ENCODE data around the gene ABCD1.

GRCh38 chrX:153709726-153710674 is 14.7 kb upstream of the ABCD1 start:
- no peak for TF ChIP-seq PBX3 (IDR thresholded peaks at IDR 0.05)
- no peak for TF ChIP-seq CTCF (IDR thresholded peaks at IDR 0.05)
- no peak for TF ChIP-seq KDM1A (IDR thresholded peaks at IDR 0.05; ENCODE audit: low read depth)
- TF ChIP-seq FOSL2 (IDR thresholded peaks at IDR 0.05): no peak
- no peak for TF ChIP-seq FOSL2 (CRISPR knock-in tag; IDR thresholded peaks at IDR 0.05)
- no peak for TF ChIP-seq POLR2AphosphoS2 (conservative IDR thresholded peaks at IDR 0.05; ENCODE audit: low read length)
- TF ChIP-seq POLR2A (IDR thresholded peaks at IDR 0.05; ENCODE audit: low read length): no peak
- no peak for TF ChIP-seq CEBPB (IDR thresholded peaks at IDR 0.05)
- TF ChIP-seq RNF2 (IDR thresholded peaks at IDR 0.05; ENCODE audit: borderline replicate concordance, low read depth): no peak
- TF ChIP-seq PHF8 (IDR thresholded peaks at IDR 0.05; ENCODE audit: borderline replicate concordance, low read depth): no peak

All from A549 (cell line).